MCF 10A (cell line): ENCODE results near the gene SERTAD2. TPM values are rescaled to one million over a fixed set of nuclear protein-coding genes. Genes with fewer than 3 reads are reported as not detected.

Source experiments
- BruUV-seq: library from RNA; stranded (reverse); fragments of 400-500 nt; replicated peaks from 2 replicates; lab custom pipeline; 2021; lab: Mats Ljungman, UMichigan
- CTCF ChIA-PET: fragments of 300-600 bp; sonication (Branson Sonifier 250); formaldehyde crosslinking; extraction: SDS; loops from one replicate; lab custom pipeline; 2021; ENCODE audit warnings: antibody characterized with exemption, inconsistent platforms; lab: Yijun Ruan, JAX
- POLR2A ChIA-PET: fragments of 300-600, 350-650 bp; sonication (Branson Sonifier 250); formaldehyde crosslinking; extraction: SDS; loops from one replicate; lab custom pipeline; 2020; ENCODE audit warnings: antibody characterized with exemption, inconsistent platforms; lab: Yijun Ruan, JAX
- DNase-seq: peaks from one replicate; pipeline ENCODE4 v3.0.0-alpha.2; 2018; ENCODE audit not compliant: unreplicated experiment
- H3K27ac Mint-ChIP-seq: one replicate; pipeline ENCODE4 v1.8.0; 2022; ENCODE audit warnings: mild to moderate bottlenecking, low read depth, mixed read lengths; ENCODE audit not compliant: unreplicated experiment
- H3K27me3 Mint-ChIP-seq: one replicate; pipeline ENCODE4 v1.8.0; 2022; ENCODE audit warnings: mixed read lengths; ENCODE audit not compliant: insufficient read depth, unreplicated experiment
- H3K36me3 Mint-ChIP-seq: one replicate; pipeline ENCODE4 v1.8.0; 2022; ENCODE audit warnings: mild to moderate bottlenecking, moderate library complexity, mixed read lengths; ENCODE audit not compliant: insufficient read depth, unreplicated experiment
- H3K4me1 Mint-ChIP-seq: one replicate; pipeline ENCODE4 v1.8.0; 2022; ENCODE audit warnings: mixed read lengths; ENCODE audit not compliant: insufficient read depth, unreplicated experiment
- H3K4me3 Mint-ChIP-seq: one replicate; pipeline ENCODE4 v1.8.0; 2022; ENCODE audit warnings: mild to moderate bottlenecking, moderate library complexity, mixed read lengths; ENCODE audit not compliant: unreplicated experiment
- H3K9me3 Mint-ChIP-seq: one replicate; pipeline ENCODE4 v1.8.0; 2022; ENCODE audit warnings: mixed read lengths; ENCODE audit not compliant: unreplicated experiment
- intact Hi-C: fragments of 100-400 bp; cut with micrococcal nuclease; formaldehyde crosslinking; loops from 2 replicates; pipeline ENCODE4 v1.14.1; 2022
- total RNA-seq: library from RNA; stranded (reverse); gene quantifications from 2 replicates; pipeline ENCODE4 v1.2.3, GENCODE V29; 2022
- TF ChIP-seq, protein P1 (sequence below): fragments of 200-600 bp; IDR thresholded peaks from one replicate; pipeline ENCODE4 v1.8.0; 2022; ENCODE audit warnings: antibody characterized with exemption, mild to moderate bottlenecking; ENCODE audit not compliant: unreplicated experiment

SERTAD2 gene
- total RNA-seq, 1 experiment from 2014 or later = 15.0 TPM

DNA sequence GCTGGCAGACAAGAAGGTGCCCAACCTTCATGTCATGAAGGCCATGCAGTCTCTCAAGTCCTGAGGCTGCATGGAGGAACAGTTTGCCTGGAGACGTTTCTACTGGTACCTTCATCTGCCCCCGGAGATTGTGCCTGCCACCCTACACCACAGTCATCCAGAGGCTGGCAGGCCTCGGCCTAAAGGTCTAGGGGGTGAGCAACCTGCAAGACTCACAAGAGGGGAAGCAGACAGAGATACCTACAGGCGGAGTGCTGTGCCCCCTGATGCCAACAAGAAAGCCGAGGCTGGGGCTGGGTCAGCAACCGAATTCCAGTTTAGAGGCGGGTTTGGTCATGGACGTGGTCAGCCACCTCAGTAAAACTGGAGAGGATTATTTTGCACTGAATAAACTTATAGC lies 12.0 kb upstream of the SERTAD2 start:
- TF ChIP-seq, protein P1, sequence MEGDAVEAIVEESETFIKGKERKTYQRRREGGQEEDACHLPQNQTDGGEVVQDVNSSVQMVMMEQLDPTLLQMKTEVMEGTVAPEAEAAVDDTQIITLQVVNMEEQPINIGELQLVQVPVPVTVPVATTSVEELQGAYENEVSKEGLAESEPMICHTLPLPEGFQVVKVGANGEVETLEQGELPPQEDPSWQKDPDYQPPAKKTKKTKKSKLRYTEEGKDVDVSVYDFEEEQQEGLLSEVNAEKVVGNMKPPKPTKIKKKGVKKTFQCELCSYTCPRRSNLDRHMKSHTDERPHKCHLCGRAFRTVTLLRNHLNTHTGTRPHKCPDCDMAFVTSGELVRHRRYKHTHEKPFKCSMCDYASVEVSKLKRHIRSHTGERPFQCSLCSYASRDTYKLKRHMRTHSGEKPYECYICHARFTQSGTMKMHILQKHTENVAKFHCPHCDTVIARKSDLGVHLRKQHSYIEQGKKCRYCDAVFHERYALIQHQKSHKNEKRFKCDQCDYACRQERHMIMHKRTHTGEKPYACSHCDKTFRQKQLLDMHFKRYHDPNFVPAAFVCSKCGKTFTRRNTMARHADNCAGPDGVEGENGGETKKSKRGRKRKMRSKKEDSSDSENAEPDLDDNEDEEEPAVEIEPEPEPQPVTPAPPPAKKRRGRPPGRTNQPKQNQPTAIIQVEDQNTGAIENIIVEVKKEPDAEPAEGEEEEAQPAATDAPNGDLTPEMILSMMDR = no peak
- Mint-ChIP-seq H3K9me3 (no peaks in the 10 kb centered on the region), H3K36me3 (no peaks in the 10 kb centered on the region), H3K4me1 (no peaks in the 10 kb centered on the region), H3K27me3 (no peaks in the 10 kb centered on the region), H3K4me3 (no peak overlapping the region), H3K27ac (no peak overlapping the region)
- BruUV-seq = no TSS peak
- DNase-seq = no peak
- intact Hi-C loops = no loop called here
- ChIA-PET POLR2A (interaction anchor here (0.6 to 4.7 kb wide), 4 partner anchors 11 to 140 kb away, joined by 4 to 37 read pairs (median 4); partner anchors contain the start of gene SERTAD2), CTCF (interaction anchor here (0.7 to 1.1 kb wide), 2 partner anchors 79 to 82 kb away, joined by 3 to 7 read pairs; no protein-coding TSS in a partner anchor)

DNA sequence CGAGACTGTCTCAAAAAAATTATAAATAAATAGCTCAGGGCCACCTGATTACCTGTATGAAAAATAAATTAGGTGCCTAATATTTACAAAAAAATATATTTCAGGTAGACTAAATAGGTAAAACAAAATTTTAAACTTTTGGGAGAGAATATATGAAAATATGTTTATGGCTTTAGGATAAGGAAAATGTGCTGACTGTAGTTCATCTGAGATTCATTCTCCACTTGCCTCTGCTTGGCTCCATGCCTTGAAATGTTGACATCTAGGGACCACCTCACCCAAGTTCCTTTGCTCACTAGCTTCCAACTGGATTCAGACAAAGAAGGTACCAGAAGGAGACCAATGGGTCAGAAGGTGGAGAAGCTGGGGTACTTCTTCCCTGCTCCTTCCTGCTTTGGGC lies 9.7 kb upstream of the SERTAD2 start:
- no peak for DNase-seq
- H3K27ac Mint-ChIP-seq = no peak overlapping the region
- H3K36me3 Mint-ChIP-seq = no peaks in the 10 kb centered on the region
- no peaks in the 10 kb centered on the region for H3K27me3 Mint-ChIP-seq
- H3K4me3 Mint-ChIP-seq = no peak overlapping the region
- H3K9me3 Mint-ChIP-seq = no peaks in the 10 kb centered on the region
- no TSS peak for BruUV-seq
- intact Hi-C loops = no loop called here
- ChIA-PET CTCF (interaction anchor here (1.8 kb wide), 1 partner anchor 9 kb away, joined by 6 read pairs; the partner anchor contains the start of gene SERTAD2), POLR2A (interaction anchor here (1.1 to 4.7 kb wide), 2 partner anchors 10 to 14 kb away, joined by 3 to 37 read pairs; partner anchors contain the start of gene SERTAD2)
- TF ChIP-seq, protein P1 = no peak
- no peaks in the 10 kb centered on the region for H3K4me1 Mint-ChIP-seq

DNA sequence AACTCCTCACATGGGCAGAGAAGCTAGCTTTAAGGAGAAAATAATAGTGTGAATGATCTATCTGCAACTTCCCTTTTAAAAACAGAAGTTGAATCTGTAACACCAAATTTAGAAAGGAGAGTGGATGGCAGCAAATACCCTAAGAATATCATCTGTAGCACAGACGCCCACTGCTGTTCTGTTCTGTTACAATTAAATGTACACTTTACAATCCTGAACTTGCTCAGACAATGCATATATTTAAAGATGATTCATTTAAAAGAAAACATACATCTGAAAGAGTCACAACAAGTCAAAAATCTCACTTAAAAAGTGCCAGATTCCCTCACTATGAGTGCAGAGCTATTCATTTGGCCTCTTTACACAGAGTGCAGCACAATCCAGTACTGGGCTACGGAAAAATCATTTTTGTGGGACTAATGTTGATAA lies 8.0 kb upstream of the SERTAD2 start:
- H3K9me3 Mint-ChIP-seq = no peaks in the 10 kb centered on the region
- no peaks in the 10 kb centered on the region for H3K4me1 Mint-ChIP-seq
- no TSS peak for BruUV-seq
- no peak for DNase-seq
- TF ChIP-seq, protein P1 = no peak
- H3K36me3 Mint-ChIP-seq = no peaks in the 10 kb centered on the region
- ChIA-PET POLR2A (interaction anchor here (0.6 to 4.7 kb wide), 5 partner anchors 8 to 212 kb away, joined by 3 to 37 read pairs (median 3); partner anchors contain the start of gene SERTAD2), CTCF (interaction anchor here (0.8 to 1.1 kb wide), 2 partner anchors 15 kb away, joined by 3 to 4 read pairs; no protein-coding TSS in a partner anchor)
- H3K27ac Mint-ChIP-seq = no peak overlapping the region
- intact Hi-C loops = no loop called here
- H3K4me3 Mint-ChIP-seq = no peak overlapping the region
- H3K27me3 Mint-ChIP-seq = no peaks in the 10 kb centered on the region

DNA sequence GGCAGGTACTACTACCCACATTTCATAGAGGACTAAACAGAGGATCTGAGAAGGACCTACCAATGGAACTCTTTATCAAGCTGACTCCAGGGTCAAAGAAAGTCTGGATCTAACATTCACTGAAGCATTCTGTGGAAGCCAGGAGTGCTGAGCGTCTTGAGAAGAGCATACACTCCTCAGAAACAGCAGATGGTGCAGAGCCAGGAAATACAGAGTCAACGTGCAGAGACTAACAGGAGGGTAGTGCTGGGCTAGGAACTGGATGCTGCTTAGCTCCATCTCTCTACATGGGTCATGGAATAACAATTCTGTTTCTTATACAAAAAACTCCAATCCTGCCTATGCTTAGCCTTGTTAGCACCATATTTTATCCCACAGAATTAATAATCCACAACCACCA lies 5.5 kb upstream of the SERTAD2 start:
- POLR2A ChIA-PET = interaction anchor here (1.1 to 17.8 kb wide), 2 partner anchors 9 to 91 kb away, joined by 4 to 724 read pairs; no protein-coding TSS in a partner anchor
- CTCF ChIA-PET = interaction anchor here (2.0 to 2.2 kb wide), 2 partner anchors 13 to 328 kb away, joined by 6 to 9 read pairs; no protein-coding TSS in a partner anchor

More for the DNA sequence above, 5.5 kb upstream of the SERTAD2 start:
- Mint-ChIP-seq H3K9me3 (no peaks in the 10 kb centered on the region), H3K27me3 (no peaks in the 10 kb centered on the region), H3K27ac (no peak overlapping the region), H3K36me3 (no peaks in the 10 kb centered on the region), H3K4me1 (peaks cover 10% of the 10 kb centered on the region), H3K4me3 (no peak overlapping the region)
- intact Hi-C loops = no loop called here
- no peak for DNase-seq
- BruUV-seq = no TSS peak
- TF ChIP-seq, protein P1 = no peak
